Liver (tissue), 3 donors: ENCODE results near the gene CLPX.

Experiments used
- EGR1 ChIP-seq, 2 donors: IDR thresholded peaks; 2 replicates each; pipeline ENCODE4 v1.6.1; 2016 to 2018; ENCODE audit warnings: antibody characterized with exemption in 2 of 2, low read depth in 2 of 2
- FOXA2 ChIP-seq: IDR thresholded peaks from 2 replicates; pipeline ENCODE4 v1.6.1; 2016; ENCODE audit warnings: antibody characterized with exemption
- GABPA ChIP-seq, 2 donors: IDR thresholded peaks in 1 of 2; conservative IDR thresholded peaks in 1 of 2; 2 replicates each; pipeline ENCODE4 v1.6.1; 2016; ENCODE audit warnings: antibody characterized with exemption in 2 of 2, mild to moderate bottlenecking in 1 of 2, moderate library complexity in 1 of 2
- SP1 ChIP-seq: IDR thresholded peaks from 2 replicates; pipeline ENCODE4 v1.6.1; 2018; ENCODE audit warnings: antibody characterized with exemption, mild to moderate bottlenecking
- TF ChIP-seq, protein P1 (sequence below): fragments of 150-350 bp; IDR thresholded peaks from 2 replicates; pipeline ENCODE4 v1.5.1; 2017; ENCODE audit warnings: improper control_type of control experiment, low read depth, low read length; ENCODE audit not compliant: missing input control
- donor health status: healthy.
- donor health status: healthy.

DNA sequence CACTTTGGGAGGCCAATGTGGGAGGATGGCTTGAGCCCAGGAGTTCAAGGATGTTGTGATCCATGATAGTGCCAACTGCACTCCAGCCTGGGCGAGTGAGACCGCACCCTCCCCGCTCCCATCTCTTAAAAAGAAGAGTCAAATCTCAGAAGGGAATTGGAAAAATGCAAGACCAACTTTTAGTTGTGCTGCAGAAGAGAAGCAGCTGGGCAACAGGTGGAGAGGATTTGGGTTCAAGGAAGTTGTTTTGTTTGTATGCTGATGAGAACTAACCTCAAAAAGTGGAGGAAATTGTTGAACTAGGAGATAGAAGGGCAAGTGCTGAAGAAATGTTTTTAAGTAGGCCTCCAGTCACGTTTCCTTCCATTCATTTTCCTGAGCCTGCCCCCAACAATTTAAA, 38.7 kb downstream of the CLPX start:
- TF ChIP-seq, protein P1, sequence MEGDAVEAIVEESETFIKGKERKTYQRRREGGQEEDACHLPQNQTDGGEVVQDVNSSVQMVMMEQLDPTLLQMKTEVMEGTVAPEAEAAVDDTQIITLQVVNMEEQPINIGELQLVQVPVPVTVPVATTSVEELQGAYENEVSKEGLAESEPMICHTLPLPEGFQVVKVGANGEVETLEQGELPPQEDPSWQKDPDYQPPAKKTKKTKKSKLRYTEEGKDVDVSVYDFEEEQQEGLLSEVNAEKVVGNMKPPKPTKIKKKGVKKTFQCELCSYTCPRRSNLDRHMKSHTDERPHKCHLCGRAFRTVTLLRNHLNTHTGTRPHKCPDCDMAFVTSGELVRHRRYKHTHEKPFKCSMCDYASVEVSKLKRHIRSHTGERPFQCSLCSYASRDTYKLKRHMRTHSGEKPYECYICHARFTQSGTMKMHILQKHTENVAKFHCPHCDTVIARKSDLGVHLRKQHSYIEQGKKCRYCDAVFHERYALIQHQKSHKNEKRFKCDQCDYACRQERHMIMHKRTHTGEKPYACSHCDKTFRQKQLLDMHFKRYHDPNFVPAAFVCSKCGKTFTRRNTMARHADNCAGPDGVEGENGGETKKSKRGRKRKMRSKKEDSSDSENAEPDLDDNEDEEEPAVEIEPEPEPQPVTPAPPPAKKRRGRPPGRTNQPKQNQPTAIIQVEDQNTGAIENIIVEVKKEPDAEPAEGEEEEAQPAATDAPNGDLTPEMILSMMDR, result no peak
- TF ChIP-seq GABPA (IDR thresholded peaks at IDR 0.05 in 1 of 2, conservative IDR thresholded peaks at IDR 0.05 in 1 of 2), result no peak
- no peak for TF ChIP-seq FOXA2
- no peak for TF ChIP-seq EGR1 (IDR thresholded peaks at IDR 0.05; ENCODE audit: low read depth in 2 of 2)
- no peak for TF ChIP-seq SP1
